Measurements from ENCODE around the gene AKTIP.

The AKTIP gene

DNA sequence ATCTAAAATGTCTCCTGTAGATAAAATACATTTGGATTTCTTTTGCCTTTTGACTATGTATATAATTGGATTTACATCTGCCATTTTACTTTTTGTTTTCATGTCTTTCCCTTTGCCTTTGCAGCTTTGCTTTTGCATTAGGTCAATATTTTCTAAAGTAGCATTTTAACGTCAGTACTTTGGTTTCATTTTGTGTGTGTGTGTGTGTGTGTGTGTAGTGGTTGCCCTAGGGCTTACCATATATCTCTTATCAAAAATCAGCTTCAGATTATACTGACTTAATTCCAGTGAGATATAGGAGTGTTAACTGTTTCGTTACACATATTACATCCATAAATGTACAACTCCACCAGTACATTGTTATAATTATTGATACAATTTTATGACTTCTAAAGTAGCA is 26.1 kb downstream of the AKTIP start:
- DNase-seq = no peak

DNA sequence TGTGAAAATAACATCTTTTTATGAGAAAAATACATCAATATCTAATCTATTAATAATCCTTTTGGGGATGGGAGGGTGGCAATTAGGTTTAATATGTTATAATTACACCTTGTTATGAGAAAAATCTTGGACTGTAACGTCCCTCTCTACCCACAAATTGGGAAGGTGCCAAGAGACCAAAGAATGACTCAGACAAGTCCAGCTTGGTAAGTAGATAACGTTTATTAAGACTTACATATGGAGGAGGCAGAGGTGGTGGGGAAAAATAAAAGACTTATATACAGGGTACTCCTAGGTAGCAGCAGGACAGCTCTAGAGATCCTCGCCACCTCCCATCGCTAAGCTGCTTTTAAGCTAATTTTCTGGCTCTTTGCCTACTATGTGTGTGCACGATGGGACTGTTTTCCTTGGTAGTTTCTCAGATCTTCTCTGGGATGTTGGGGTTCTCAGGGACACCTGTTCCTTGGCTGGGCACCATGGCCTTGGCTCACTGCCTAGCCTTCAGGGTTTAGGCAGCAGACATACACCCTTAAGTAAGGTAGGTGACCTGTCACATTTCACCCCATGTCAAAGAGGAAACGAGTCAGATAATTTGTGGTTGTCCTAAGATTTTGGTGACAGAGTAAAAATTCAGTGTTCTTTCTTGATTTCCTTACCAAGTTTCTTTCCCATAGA is 37.3 kb downstream of the AKTIP start:
- DNase-seq = no peak

DNA sequence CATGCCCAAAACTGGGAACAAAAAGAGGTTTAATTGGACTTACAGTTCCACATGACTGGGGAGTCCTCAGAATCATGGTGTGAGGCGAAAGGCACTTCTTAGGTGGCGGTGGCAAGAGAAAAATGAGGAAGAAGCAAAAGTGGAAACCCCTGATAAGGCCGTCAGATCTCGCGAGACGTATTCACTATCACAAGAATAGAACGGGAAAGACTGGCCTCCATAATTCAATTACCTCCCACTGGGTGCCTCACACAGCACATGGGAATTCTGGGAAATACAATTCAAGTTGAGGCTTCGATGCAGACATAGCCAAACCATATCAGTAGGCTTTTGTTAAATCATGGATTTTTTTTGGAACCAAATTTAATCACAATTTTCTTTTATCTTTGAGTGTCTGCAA is 44.4 kb downstream of the AKTIP start:
- DNase-seq = no peak

DNA sequence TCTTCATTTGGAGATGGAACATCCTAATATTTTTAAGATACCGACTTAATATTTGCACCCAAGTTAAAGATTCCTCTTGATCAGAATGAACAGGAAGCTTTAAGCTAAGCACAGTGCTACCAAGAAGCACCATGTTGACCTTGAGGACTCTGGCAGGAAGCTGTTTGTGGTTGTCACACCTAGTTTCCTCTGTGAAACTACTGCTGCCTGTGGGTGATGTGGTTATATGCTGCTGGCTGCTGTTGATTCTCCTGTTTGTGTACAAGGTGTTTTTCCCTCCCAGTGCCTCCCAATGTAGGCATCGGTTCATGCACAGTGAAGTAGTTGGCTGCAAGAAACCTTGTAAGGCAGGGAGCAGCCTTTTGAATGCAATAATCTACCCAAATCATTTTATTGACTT is 45.3 kb downstream of the AKTIP start:
- no peak for DNase-seq

DNA sequence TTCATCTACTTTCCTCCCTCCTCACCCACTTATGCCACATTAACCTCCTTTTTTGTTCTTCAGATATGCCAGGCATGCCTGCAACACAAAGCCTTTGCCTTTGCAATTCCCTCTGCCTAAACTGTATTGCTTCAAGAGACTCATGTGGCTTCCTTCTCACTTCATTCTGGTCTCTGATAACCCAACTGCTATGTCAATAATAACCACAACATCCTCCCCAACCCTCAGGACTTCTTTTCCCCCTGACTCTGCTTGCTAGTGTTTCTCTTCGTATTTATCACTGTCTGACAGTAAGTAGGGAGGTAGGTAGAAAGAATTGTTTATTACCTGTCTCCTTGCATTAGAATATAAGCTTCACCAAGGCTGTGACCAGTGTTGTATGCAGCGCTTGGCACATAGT is 46.4 kb downstream of the AKTIP start:
- DNase-seq = no peak

DNA sequence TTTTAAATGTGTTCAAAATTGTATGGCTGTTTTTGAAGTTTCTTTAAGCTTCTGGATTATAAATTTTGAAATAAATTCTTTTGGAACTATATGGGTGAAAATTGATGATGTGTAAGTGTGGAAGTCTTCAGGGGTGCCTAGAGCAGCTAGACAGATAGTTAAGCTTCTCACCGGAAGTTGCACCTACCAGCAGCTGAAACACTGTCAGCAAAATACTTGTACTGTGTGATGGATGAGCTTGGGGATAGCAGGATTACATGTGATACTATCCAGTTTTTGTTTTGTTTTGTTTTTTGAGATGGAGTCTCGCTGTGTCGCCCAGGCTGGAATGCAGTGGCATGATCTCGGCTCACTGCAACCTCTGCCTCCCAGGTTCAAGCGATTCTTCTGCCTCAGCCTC is 49.1 kb downstream of the AKTIP start:
- DNase-seq = no peak

DNA sequence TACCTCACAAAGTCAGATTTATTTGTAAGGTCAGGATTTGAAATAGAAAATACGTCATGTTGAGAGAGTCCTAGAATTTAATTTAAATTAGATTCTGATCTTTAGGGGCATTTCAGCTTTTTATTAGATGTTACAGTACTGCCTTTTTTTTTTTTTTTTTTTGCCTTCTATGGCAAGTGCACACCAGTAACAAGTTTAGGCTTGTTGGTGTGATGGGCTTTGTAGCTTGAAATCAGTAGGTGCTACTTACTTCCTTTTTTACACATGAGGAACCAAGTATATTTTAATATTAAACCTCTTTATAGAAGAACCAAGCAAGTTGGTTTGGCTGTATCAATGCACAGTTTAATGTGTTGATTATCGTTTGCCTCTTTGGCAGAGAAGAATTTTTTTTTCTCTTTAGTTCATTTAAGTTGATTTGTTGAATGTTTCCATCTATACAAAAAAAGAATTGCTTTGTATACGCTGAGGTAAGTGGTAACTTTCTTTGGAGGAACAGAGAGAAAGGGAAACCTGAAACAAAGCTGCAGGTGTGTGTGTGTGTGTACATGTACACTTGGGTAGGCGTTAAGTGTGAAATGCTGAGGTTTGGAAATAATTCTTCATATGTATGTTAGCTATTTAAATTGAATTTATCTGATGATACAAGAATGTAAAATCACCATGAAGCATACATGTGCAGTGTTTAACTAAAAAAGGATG is 53.0 kb downstream of the AKTIP start:
- no peak for DNase-seq

DNA sequence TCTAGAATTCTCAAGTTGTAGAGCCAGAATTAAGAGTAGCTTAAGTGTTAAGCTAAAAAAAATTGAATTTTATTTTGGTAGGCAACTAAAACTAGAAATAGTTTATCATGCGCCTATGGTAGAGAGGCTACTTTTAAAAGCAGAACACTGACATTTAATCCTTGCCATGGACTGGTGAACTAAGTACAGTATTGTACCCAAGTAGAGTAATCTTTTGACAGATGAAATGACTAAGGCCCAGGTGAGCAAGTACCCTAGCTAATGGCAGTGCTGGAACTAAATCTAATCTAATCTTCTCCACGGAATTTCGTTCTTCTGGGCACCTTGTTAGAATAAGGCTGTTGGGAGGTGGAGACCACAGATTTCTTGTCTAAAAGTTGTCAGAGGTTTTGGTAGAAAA is 56.9 kb downstream of the AKTIP start:
- no peak for DNase-seq

DNA sequence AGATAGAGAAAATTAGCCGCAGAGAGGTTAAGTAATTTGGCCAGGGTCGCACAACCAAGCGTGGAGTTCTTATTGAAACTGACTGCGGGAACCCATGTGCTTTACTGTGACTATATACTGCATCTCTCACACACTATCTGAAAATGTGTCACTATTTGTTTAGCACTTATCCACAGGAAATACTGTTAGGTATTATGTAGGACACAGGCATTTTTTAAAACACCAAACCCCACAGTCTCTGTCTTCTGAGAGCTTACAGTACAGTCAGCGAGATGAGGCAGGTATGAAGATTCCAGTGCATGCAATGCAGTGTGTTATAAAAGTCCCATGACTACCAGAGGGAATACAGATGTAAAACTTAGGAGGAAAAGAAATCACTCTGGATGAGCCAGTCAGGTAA is 57.5 kb downstream of the AKTIP start:
- DNase-seq = no peak
